DMS 273 (cell line): ENCODE results near the gene ACSM5.
"Not testable (repeated sequence)": the region's sequence is repeated elsewhere in the genome, so short reads cannot be mapped to it uniquely, and the experiment has no call there.

Experiments used
- DNase-seq: peaks from one replicate; lab custom pipeline; 2025; ENCODE audit not compliant: unreplicated experiment; lab: John Stamatoyannopoulos, UW

The ACSM5 gene

GRCh38 chr16:20441859-20442258 lies 32.5 kb downstream of the ACSM5 start:
- DNase-seq, result not testable (repeated sequence)

GRCh38 chr16:20446652-20447393 lies 37.5 kb downstream of the ACSM5 start:
- not testable (repeated sequence) for DNase-seq

- DNase-seq, result not testable (repeated sequence)
Measured at GRCh38 chr16:20451364-20451763, 42.0 kb downstream of the ACSM5 start, which contains the start of gene ACSM2A. TSS of gene ACSM2A (plus strand) at chr16:20451521. CDS start at chr16:20460115, 8,594 bp downstream.

- DNase-seq, result not testable (repeated sequence)
Measured at GRCh38 chr16:20453633-20454032, 44.3 kb downstream of the ACSM5 start.

GRCh38 chr16:20459227-20459626 lies 49.9 kb downstream of the ACSM5 start:
- DNase-seq, result not testable (repeated sequence)

GRCh38 chr16:20460313-20460712 lies 51.0 kb downstream of the ACSM5 start:
- not testable (repeated sequence) for DNase-seq

GRCh38 chr16:20468954-20469353 lies 59.6 kb downstream of the ACSM5 start:
- DNase-seq, result not testable (repeated sequence)

GRCh38 chr16:20469930-20470329 lies 60.6 kb downstream of the ACSM5 start:
- DNase-seq, result not testable (repeated sequence)

- DNase-seq, result not testable (repeated sequence)
Measured at GRCh38 chr16:20470732-20471131, 61.4 kb downstream of the ACSM5 start.

- not testable (repeated sequence) for DNase-seq
Measured at GRCh38 chr16:20477188-20477744, 67.9 kb downstream of the ACSM5 start.

- DNase-seq, result not testable (repeated sequence)
Measured at GRCh38 chr16:20483989-20484388, 74.7 kb downstream of the ACSM5 start.

GRCh38 chr16:20484726-20485125 lies 75.4 kb downstream of the ACSM5 start:
- DNase-seq, result no peak

GRCh38 chr16:20485408-20485807 lies 76.1 kb downstream of the ACSM5 start:
- DNase-seq, result no peak
